ENCODE data around the gene IKBKG.

DNA sequence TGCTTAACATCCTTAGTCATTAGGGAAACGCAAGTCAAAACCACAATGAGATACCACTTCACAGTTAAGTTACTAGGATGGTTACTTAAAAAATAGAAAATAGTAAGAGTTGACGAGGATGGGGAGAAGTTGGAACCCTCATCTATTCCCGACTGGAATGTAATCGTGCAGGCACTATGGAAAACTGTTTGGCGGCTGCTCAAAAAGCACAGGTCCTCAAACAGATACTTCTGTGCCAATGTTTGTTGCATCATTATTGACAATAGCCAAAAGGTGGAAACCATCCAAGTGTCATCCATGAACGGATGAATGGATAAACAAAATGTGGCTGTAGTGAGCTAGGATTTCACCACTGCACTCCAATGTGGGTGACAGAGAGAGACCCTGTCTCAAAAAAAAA lies 60.0 kb downstream of the IKBKG start:
- TF ChIP-seq EZH2 (IDR thresholded peaks at IDR 0.05; ENCODE audit: low read depth, low read length, severe bottlenecking) (no peak), SP2 (IDR thresholded peaks at IDR 0.05; ENCODE audit: low read length) (no peak), JUND (IDR thresholded peaks at IDR 0.05; ENCODE audit: low read length) (no peak), BRCA1 (IDR thresholded peaks at IDR 0.05; ENCODE audit: low read depth, low read length) (no peak), YY1 (IDR thresholded peaks at IDR 0.05; ENCODE audit: low read depth, low read length) (no peak), MAFK (IDR thresholded peaks at IDR 0.05; ENCODE audit: low read depth, low read length) (no peak), EP300 (IDR thresholded peaks at IDR 0.05; ENCODE audit: borderline replicate concordance in 1 of 2, low read depth in 2 of 2, low read length in 2 of 2) (no peak), POLR2AphosphoS5 (IDR thresholded peaks at IDR 0.05; ENCODE audit: low read depth, low read length) (no peak), BACH1 (IDR thresholded peaks at IDR 0.05; ENCODE audit: low read length) (no peak), CBX5 (IDR thresholded peaks at IDR 0.05; ENCODE audit: low read depth, low read length) (no peak)
- TF ChIP-seq, protein P1, sequence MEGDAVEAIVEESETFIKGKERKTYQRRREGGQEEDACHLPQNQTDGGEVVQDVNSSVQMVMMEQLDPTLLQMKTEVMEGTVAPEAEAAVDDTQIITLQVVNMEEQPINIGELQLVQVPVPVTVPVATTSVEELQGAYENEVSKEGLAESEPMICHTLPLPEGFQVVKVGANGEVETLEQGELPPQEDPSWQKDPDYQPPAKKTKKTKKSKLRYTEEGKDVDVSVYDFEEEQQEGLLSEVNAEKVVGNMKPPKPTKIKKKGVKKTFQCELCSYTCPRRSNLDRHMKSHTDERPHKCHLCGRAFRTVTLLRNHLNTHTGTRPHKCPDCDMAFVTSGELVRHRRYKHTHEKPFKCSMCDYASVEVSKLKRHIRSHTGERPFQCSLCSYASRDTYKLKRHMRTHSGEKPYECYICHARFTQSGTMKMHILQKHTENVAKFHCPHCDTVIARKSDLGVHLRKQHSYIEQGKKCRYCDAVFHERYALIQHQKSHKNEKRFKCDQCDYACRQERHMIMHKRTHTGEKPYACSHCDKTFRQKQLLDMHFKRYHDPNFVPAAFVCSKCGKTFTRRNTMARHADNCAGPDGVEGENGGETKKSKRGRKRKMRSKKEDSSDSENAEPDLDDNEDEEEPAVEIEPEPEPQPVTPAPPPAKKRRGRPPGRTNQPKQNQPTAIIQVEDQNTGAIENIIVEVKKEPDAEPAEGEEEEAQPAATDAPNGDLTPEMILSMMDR (IDR thresholded peaks at IDR 0.05; ENCODE audit: control extremely low read depth in 1 of 3, insufficient read depth in 1 of 3, low read depth in 1 of 3, low read length in 3 of 3): no peak
- TF ChIP-seq, protein P2, sequence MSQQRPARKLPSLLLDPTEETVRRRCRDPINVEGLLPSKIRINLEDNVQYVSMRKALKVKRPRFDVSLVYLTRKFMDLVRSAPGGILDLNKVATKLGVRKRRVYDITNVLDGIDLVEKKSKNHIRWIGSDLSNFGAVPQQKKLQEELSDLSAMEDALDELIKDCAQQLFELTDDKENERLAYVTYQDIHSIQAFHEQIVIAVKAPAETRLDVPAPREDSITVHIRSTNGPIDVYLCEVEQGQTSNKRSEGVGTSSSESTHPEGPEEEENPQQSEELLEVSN (IDR thresholded peaks at IDR 0.05): no peak

Measured in H1 (cell line).